HepG2 (cell line): ENCODE data around the gene EFNA3. TPM values are rescaled to one million over a fixed set of nuclear protein-coding genes. Genes with fewer than 3 reads are reported as not detected.

Experiments
- AGO2 ChIP-seq: fragments of 200-400 bp; formaldehyde crosslinking; optimal IDR thresholded peaks from 2 replicates; pipeline ENCODE3; 2017; ENCODE audit warnings: mild to moderate bottlenecking, low read depth, low read length, moderate library complexity
- ARID2 ChIP-seq: sonication (generic); formaldehyde crosslinking; IDR thresholded peaks from 2 replicates; pipeline ENCODE4 v1.8.1; 2022; ENCODE audit warnings: mild to moderate bottlenecking, missing genetic modification reagents, borderline replicate concordance
- DNMT1 ChIP-seq: sonication (generic); formaldehyde crosslinking; IDR thresholded peaks from 2 replicates; pipeline ENCODE4 v1.5.1; 2020; ENCODE audit warnings: mild to moderate bottlenecking, missing genetic modification reagents
- ESRRA ChIP-seq: sonication (generic); formaldehyde crosslinking; IDR thresholded peaks from 2 replicates; pipeline ENCODE4 v1.5.1; 2020; ENCODE audit warnings: mild to moderate bottlenecking, low read depth, missing genetic modification reagents
- HIVEP1 ChIP-seq: sonication (generic); formaldehyde crosslinking; IDR thresholded peaks from 2 replicates; pipeline ENCODE4 v1.4.0; 2020; ENCODE audit warnings: mild to moderate bottlenecking, missing genetic modification reagents
- HNF4A ChIP-seq: sonication (generic); formaldehyde crosslinking; IDR thresholded peaks from 2 replicates; pipeline ENCODE4 v1.4.0; 2020; ENCODE audit warnings: missing genetic modification reagents
- HNRNPL ChIP-seq: fragments of 200-400 bp; formaldehyde crosslinking; IDR thresholded peaks from 2 replicates; pipeline ENCODE4 v1.6.1; 2017; ENCODE audit warnings: mild to moderate bottlenecking, low read depth, low read length
- HOXA3 ChIP-seq: sonication (generic); formaldehyde crosslinking; IDR thresholded peaks from 2 replicates; pipeline ENCODE4 v1.5.0; 2020; ENCODE audit warnings: missing genetic modification reagents
- IRF9 ChIP-seq: sonication (generic); formaldehyde crosslinking; IDR thresholded peaks from 2 replicates; pipeline ENCODE4 v1.8.0; 2022; ENCODE audit warnings: missing genetic modification reagents, mild to moderate bottlenecking, borderline replicate concordance
- MLX ChIP-seq: IDR thresholded peaks from 2 replicates; pipeline ENCODE4 v1.6.1; 2016
- MTA1 ChIP-seq: sonication (generic); formaldehyde crosslinking; IDR thresholded peaks from 2 replicates; pipeline ENCODE4 v1.4.0; 2020; ENCODE audit warnings: missing genetic modification reagents, mild to moderate bottlenecking, borderline replicate concordance
- NR2F2 ChIP-seq: IDR thresholded peaks from 2 replicates; pipeline ENCODE4 v1.6.1; 2012; ENCODE audit warnings: low read depth, inconsistent platforms, borderline replicate concordance
- PAF1 ChIP-seq: IDR thresholded peaks from 2 replicates; pipeline ENCODE4 v1.6.1; 2016; ENCODE audit warnings: missing genetic modification reagents, missing compliant biosample characterization
- POLR2A ChIP-seq, 2 experiments: IDR thresholded peaks; 2 replicates each; pipeline ENCODE4 v1.6.1; 2011; ENCODE audit warnings: low read depth in 2 of 2, low read length in 2 of 2, mild to moderate bottlenecking in 1 of 2, moderate library complexity in 1 of 2; ENCODE audit not compliant: insufficient read depth in 1 of 2
- RBFOX2 ChIP-seq: fragments of 200-400 bp; formaldehyde crosslinking; IDR thresholded peaks from 2 replicates; pipeline ENCODE4 v1.6.1; 2017; ENCODE audit warnings: low read depth, mild to moderate bottlenecking, low read length
- RFXAP ChIP-seq: sonication (generic); formaldehyde crosslinking; IDR thresholded peaks from 2 replicates; pipeline ENCODE4 v1.4.0; 2020; ENCODE audit warnings: missing genetic modification reagents, borderline replicate concordance
- U2AF1 ChIP-seq: fragments of 200-400 bp; formaldehyde crosslinking; optimal IDR thresholded peaks from 2 replicates; pipeline ENCODE3; 2017; ENCODE audit warnings: mild to moderate bottlenecking, low read depth, low read length
- ZMAT3 ChIP-seq: sonication (generic); formaldehyde crosslinking; conservative IDR thresholded peaks from 2 replicates; pipeline ENCODE4 v1.7.0; 2021; ENCODE audit warnings: missing genetic modification reagents
- ZMYM2 ChIP-seq: sonication (generic); formaldehyde crosslinking; IDR thresholded peaks from 2 replicates; pipeline ENCODE4 v1.8.0; 2022; ENCODE audit warnings: mild to moderate bottlenecking, missing genetic modification reagents
- ZNF230 ChIP-seq: sonication (generic); formaldehyde crosslinking; IDR thresholded peaks from 2 replicates; pipeline ENCODE4 v1.4.0; 2020; ENCODE audit warnings: mild to moderate bottlenecking, missing genetic modification reagents
- ZNF253 ChIP-seq: sonication (generic); formaldehyde crosslinking; IDR thresholded peaks from 2 replicates; pipeline ENCODE4 v1.8.0; 2022; ENCODE audit warnings: mild to moderate bottlenecking, missing genetic modification reagents, borderline replicate concordance
- ZNF468 ChIP-seq: sonication (generic); formaldehyde crosslinking; IDR thresholded peaks from 2 replicates; pipeline ENCODE4 v1.8.0; 2022; ENCODE audit warnings: mild to moderate bottlenecking, moderate library complexity, missing genetic modification reagents
- ZNF574 ChIP-seq: sonication (generic); formaldehyde crosslinking; IDR thresholded peaks from 2 replicates; pipeline ENCODE4 v1.4.0; 2020; ENCODE audit warnings: missing genetic modification reagents
- ZNF605 ChIP-seq: sonication (generic); formaldehyde crosslinking; IDR thresholded peaks from 2 replicates; pipeline ENCODE4 v1.8.0; 2022; ENCODE audit warnings: mild to moderate bottlenecking, missing genetic modification reagents
- polyA plus RNA-seq, 8 experiments: library from polyadenylated mRNA; depleted of rRNA in 3 of 8; stranded (reverse) in 7 of 8; unstranded in 1 of 8; fragments of >200 nt; fragmentation: Illumina TruSeq in 4 of 8; extraction: Trizol in 4 of 8; gene quantifications; 2 replicates each; pipeline versions ENCODE4 v1.2.1 to v1.2.3, GENCODE V29; 2011 to 2016; ENCODE audit warnings: low read depth in 4 of 8, missing spikeins in 1 of 8, mixed read lengths in 1 of 8; ENCODE audit not compliant: insufficient read depth in 1 of 8
- total RNA-seq, 5 experiments: library from RNA; depleted of rRNA; stranded (reverse); fragments of >200 nt; fragmentation: Illumina TruSeq; extraction: Trizol; gene quantifications; 2 replicates each; pipeline ENCODE4 v1.2.3, GENCODE V29; 2016; ENCODE audit warnings: low read depth in 1 of 5

Gene EFNA3
- total and polyA plus RNA-seq, 2 of the 13 experiments (the other 11 are each of a cell fraction or from before 2014, with no cell fraction given), result 1.0 to 5.7 TPM

GRCh38 chr1:155133799-155134281 is 55.2 kb downstream of the EFNA3 start (continued):
- TF ChIP-seq ZNF574 (CRISPR knock-in tag) (peak; percentile 39), HOXA3 (CRISPR knock-in tag) (peak; percentile 31; the same call in 1 of the 2 replicates), NR2F2 (no peak), POLR2A (IDR thresholded peaks at IDR 0.05; ENCODE audit: insufficient read depth in 1 of 2, low read depth in 2 of 2, low read length in 2 of 2) (0 out of 4 replicates have a peak, but pooled peaks of 1 of the 2 experiments have one; percentile 22), PAF1 (no peak; the same call in 1 of the 2 replicates), ESRRA (CRISPR knock-in tag) (0 out of 2 replicates have a peak, but pooled peaks have one; percentile 28), RFXAP (no peak), MTA1 (peak; percentile 20; the same call in 1 of the 2 replicates), ZMYM2 (CRISPR knock-in tag) (0 out of 2 replicates have a peak, but pooled peaks have one; percentile 15), ZNF605 (peak; percentile 82), DNMT1 (no peak), AGO2 (peak; percentile 41), HIVEP1 (peak; percentile 58; the same call in 1 of the 2 replicates), U2AF1 (peak; percentile 31), ZNF468 (no peak), ZNF230 (0 out of 2 replicates have a peak, but pooled peaks have one; percentile 11), RBFOX2 (peak; percentile 52; the same call in 1 of the 2 replicates), HNRNPL (0 out of 2 replicates have a peak, but pooled peaks have one; percentile 16), MLX (CRISPR knock-in tag) (no peak), ZNF253 (CRISPR knock-in tag) (no peak), ARID2 (no peak), IRF9 (CRISPR knock-in tag) (no peak), ZMAT3 (CRISPR knock-in tag) (0 out of 2 replicates have a peak, but pooled peaks have one; percentile 29), HNF4A (CRISPR knock-in tag) (peak; percentile 74)
